Mammary epithelial cell (primary cell): ENCODE measurements around the gene SLC25A17.

Source experiments
- CTCF ChIP-seq, 2 donors: IDR thresholded peaks in 1 of 2; conservative IDR thresholded peaks in 1 of 2; 2 replicates each; pipeline ENCODE4 v1.5.1; 2011 to 2012; ENCODE audit warnings: inconsistent platforms in 2 of 2, low read length in 2 of 2, mild to moderate bottlenecking in 2 of 2, control low read depth in 1 of 2, low read depth in 1 of 2; ENCODE audit not compliant: insufficient read depth in 1 of 2; ENCODE audit errors: extremely low read depth in 1 of 2
- EZH2 ChIP-seq: IDR thresholded peaks from 2 replicates; pipeline ENCODE4 v1.6.1; 2012; ENCODE audit warnings: low read length, inconsistent platforms, borderline replicate concordance

GRCh38 chr22:40741116-40741515 lies 78.0 kb downstream of the SLC25A17 start:
- TF ChIP-seq CTCF (conservative IDR thresholded peaks at IDR 0.05 in 1 of 2, IDR thresholded peaks at IDR 0.05 in 1 of 2; ENCODE audit: extremely low read depth in 1 of 2, insufficient read depth in 1 of 2, low read depth in 1 of 2, low read length in 2 of 2) (no peak), EZH2 (no peak)
